ENCODE data around the gene SH2B2. TPM values are rescaled to one million over a fixed set of nuclear protein-coding genes. Genes with fewer than 3 reads are reported as not detected.

Gene SH2B2
- total and polyA plus RNA-seq, 7 donors, result 13.1 to 36.3 (median 27.3) TPM

Other genes with a start within 250 kb of the SH2B2 start
- not detected for gene SPDYE6, start 69.6 kb downstream of the SH2B2 start, total RNA-seq
- under 1 TPM; 0.05 to 0.08 (median 0.08) TPM for gene SPDYE6, start 69.6 kb downstream of the SH2B2 start, polyA plus RNA-seq
- gene PRKRIP1, start 109.5 kb downstream of the SH2B2 start, total RNA-seq, result 10 to 100 TPM in 3 of 4 donors, 1 to 10 TPM in 1; 9.7 to 20.1 (median 13.2) TPM
- 10 to 100 TPM; 13.1 to 20.4 (median 15.9) TPM for gene PRKRIP1, start 109.5 kb downstream of the SH2B2 start, polyA plus RNA-seq
- gene ORAI2, start 146.7 kb downstream of the SH2B2 start, total RNA-seq, result 1 to 10 TPM; 1.9 to 4.4 (median 2.9) TPM
- gene ORAI2, start 146.7 kb downstream of the SH2B2 start, polyA plus RNA-seq, result 1 to 10 TPM; 1.3 to 3.6 (median 1.5) TPM
- gene ALKBH4, start 178.0 kb downstream of the SH2B2 start, total RNA-seq, result 1 to 10 TPM; 2.7 to 8.2 (median 6.5) TPM
- gene ALKBH4, start 178.0 kb downstream of the SH2B2 start, polyA plus RNA-seq, result 10 to 100 TPM in 1 of 3 donors, 1 to 10 TPM in 2; 8.4 to 11.1 (median 8.6) TPM
- 10 to 100 TPM; 10.4 to 15.6 (median 12.5) TPM for gene LRWD1, start 178.1 kb downstream of the SH2B2 start, total RNA-seq
- gene LRWD1, start 178.1 kb downstream of the SH2B2 start, polyA plus RNA-seq, result 10 to 100 TPM; 19.6 to 40.9 (median 27.2) TPM
- 100 to 1,000 TPM in 1 of 4 donors, 10 to 100 TPM in 3; 55.9 to 101 (median 68.2) TPM for gene POLR2J, start 192.1 kb downstream of the SH2B2 start, total RNA-seq
- 100 to 1,000 TPM; 115 to 229 (median 166) TPM for gene POLR2J, start 192.1 kb downstream of the SH2B2 start, polyA plus RNA-seq
- 100 to 1,000 TPM in 1 of 4 donors, 10 to 100 TPM in 3; 85.1 to 139 (median 88.8) TPM for gene RASA4B, start 230.9 kb downstream of the SH2B2 start, total RNA-seq
- gene RASA4B, start 230.9 kb downstream of the SH2B2 start, polyA plus RNA-seq, result 100 to 1,000 TPM in 1 of 3 donors, 10 to 100 TPM in 2; 29.5 to 116 (median 49.0) TPM

Data from psoas muscle (tissue), 7 donors.